Measurements from ENCODE around the gene TPK1.

DNA sequence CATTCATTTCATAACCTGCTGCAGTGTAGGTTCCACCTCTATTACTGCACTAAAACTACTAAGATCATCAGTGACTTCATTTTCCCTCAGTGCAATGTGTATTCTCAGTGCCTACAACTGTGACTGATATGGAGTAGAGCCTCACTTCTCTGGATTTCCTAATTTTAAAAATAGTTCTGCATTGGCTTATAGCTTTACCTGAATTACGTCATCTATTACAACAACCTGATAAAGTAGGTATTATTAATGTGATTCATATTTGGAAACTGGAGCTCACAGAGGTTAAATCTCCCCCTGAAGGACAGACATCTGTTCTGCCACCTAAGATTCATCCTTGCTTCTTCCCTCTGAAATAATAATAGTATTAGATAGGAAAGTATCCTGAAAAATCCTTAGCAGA, 361.5 kb downstream of the TPK1 start:
- no peak for TF ChIP-seq CTCF (IDR thresholded peaks at IDR 0.05)
- TF ChIP-seq EZH2 (IDR thresholded peaks at IDR 0.05), result no peak
- TF ChIP-seq EZH2phosphoT487 (IDR thresholded peaks at IDR 0.05), result no peak

All from neural progenitor cell (in vitro differentiated cells).